HCT116 (cell line): ENCODE measurements around the gene B4GALT4. TPM values are rescaled to one million over a fixed set of nuclear protein-coding genes. Genes with fewer than 3 reads are reported as not detected.

ENCODE experiments used
- ATAC-seq: fragments of 200-7000 bp; cut with Tn5 transposase; 2 replicates; pipeline ENCODE4 v1.9.1; 2020; ENCODE audit warnings: mild to moderate bottlenecking, moderate library complexity
- BruUV-seq: library from RNA; stranded (reverse); fragments of 400-500 nt; replicated peaks from 2 replicates; lab custom pipeline; 2021; lab: Mats Ljungman, UMichigan
- CTCF ChIA-PET: fragments of 300-600 bp; sonication (Branson Sonifier 250); formaldehyde crosslinking; loops from one replicate; lab custom pipeline; 2021; ENCODE audit warnings: antibody characterized with exemption; lab: Charles Lee
- POLR2A ChIA-PET: fragments of 300-600, 350-600 bp; sonication (Branson Sonifier 250); formaldehyde crosslinking; loops from one replicate; lab custom pipeline; 2021; ENCODE audit warnings: antibody characterized with exemption; lab: Charles Lee
- RAD21 ChIA-PET, 2 experiments: fragments of 300-600 bp; sonication (Branson Sonifier 250); formaldehyde crosslinking; loops; one replicate each; lab custom pipeline; 2023; ENCODE audit warnings: low total read pairs in 2 of 2; ENCODE audit not compliant: uncharacterized antibody in 2 of 2, unreplicated experiment in 2 of 2, low non-redundant PET in 1 of 2; lab: Charles Lee
- DNase-seq: peaks from one replicate; pipeline ENCODE4 v3.0.0-alpha.2; 2010; ENCODE audit warnings: low read depth, low spot score
- H2AFZ ChIP-seq: fragments of 200-600 bp; shearing (Covaris generic), sonication (generic); 2 replicates; pipeline ENCODE4 v1.6.1; 2017; ENCODE audit warnings: low read depth, mixed run types, mixed read lengths, antibody characterized with exemption, low read length; ENCODE audit not compliant: poor library complexity, severe bottlenecking
- H3K27ac ChIP-seq: 2 replicates; pipeline ENCODE4 v1.5.1; 2012; ENCODE audit warnings: low read depth, low read length
- H3K27me3 ChIP-seq: fragments of 200-600 bp; sonication (generic); 2 replicates; pipeline ENCODE4 v1.6.1; 2016; ENCODE audit warnings: mixed run types, low read length, mixed read lengths; ENCODE audit not compliant: insufficient read depth
- H3K36me3 ChIP-seq, 2 experiments: fragments of 200-500 bp in 1 of 2; fragments of 200-600 bp in 1 of 2; sonication (Bioruptor generic) in 1 of 2; sonication (generic) in 1 of 2; 2 replicates each; pipeline versions ENCODE4 v1.5.1 to v1.6.1; 2014 to 2016; ENCODE audit warnings: low read length in 2 of 2, inconsistent platforms in 1 of 2, mixed read lengths in 1 of 2, mixed run types in 1 of 2; ENCODE audit not compliant: insufficient read depth in 2 of 2, control insufficient read depth in 1 of 2
- H3K4me1 ChIP-seq, 2 experiments: fragments of 200-600 bp in 1 of 2; sonication (generic) in 1 of 2; 2 replicates each; pipeline versions ENCODE4 v1.5.1 to v1.6.1; 2012 to 2017; ENCODE audit warnings: low read length in 2 of 2, inconsistent platforms in 1 of 2, mild to moderate bottlenecking in 1 of 2, mixed read lengths in 1 of 2, mixed run types in 1 of 2, moderate library complexity in 1 of 2; ENCODE audit not compliant: insufficient read depth in 2 of 2, control insufficient read depth in 1 of 2
- H3K4me2 ChIP-seq: fragments of 200-600 bp; sonication (generic); 2 replicates; pipeline ENCODE4 v1.6.1; 2017; ENCODE audit warnings: mixed run types, low read length, mixed read lengths
- H3K4me3 ChIP-seq, 2 experiments: fragments of 200-600 bp in 1 of 2; sonication (generic) in 1 of 2; replicated peaks in 1 of 2; 2 replicates each; pipeline ENCODE4 v1.5.1; 2011 to 2016; ENCODE audit warnings: low read length in 2 of 2, control low read depth in 1 of 2, low read depth in 1 of 2, mild to moderate bottlenecking in 1 of 2, mixed read lengths in 1 of 2, mixed run types in 1 of 2
- H3K79me2 ChIP-seq: fragments of 200-600 bp; sonication (generic); 2 replicates; pipeline ENCODE4 v1.6.1; 2017; ENCODE audit warnings: mild to moderate bottlenecking, mixed run types, low read length, moderate library complexity, mixed read lengths; ENCODE audit not compliant: insufficient read depth
- H3K9ac ChIP-seq: fragments of 200-600 bp; sonication (generic); 2 replicates; pipeline ENCODE4 v1.6.1; 2016; ENCODE audit warnings: low read length, mixed read lengths
- H3K9me2 ChIP-seq: fragments of 200-600 bp; sonication (generic), shearing (Covaris generic); 2 replicates; pipeline ENCODE4 v1.6.1; 2017; ENCODE audit warnings: mixed run types, mild to moderate bottlenecking, moderate library complexity; ENCODE audit not compliant: insufficient read depth
- H3K9me3 ChIP-seq, 2 experiments: fragments of 200-500 bp in 1 of 2; fragments of 200-600 bp in 1 of 2; sonication (Bioruptor generic) in 1 of 2; sonication (generic) in 1 of 2; 2 replicates each; pipeline ENCODE4 v1.6.1; 2014 to 2017; ENCODE audit warnings: low read length in 2 of 2, mixed read lengths in 2 of 2, inconsistent platforms in 1 of 2, low read depth in 1 of 2, mild to moderate bottlenecking in 1 of 2, mixed run types in 1 of 2, moderate library complexity in 1 of 2; ENCODE audit not compliant: control insufficient read depth in 1 of 2, insufficient read depth in 1 of 2
- H4K20me1 ChIP-seq: fragments of 200-600 bp; sonication (generic), shearing (Covaris generic); 2 replicates; pipeline ENCODE4 v1.6.1; 2017; ENCODE audit warnings: mixed run types, mild to moderate bottlenecking, moderate library complexity; ENCODE audit not compliant: insufficient read depth
- CBX3 ChIP-seq: IDR thresholded peaks from 2 replicates; pipeline ENCODE4 v1.6.1; 2012; ENCODE audit warnings: low read depth
- CEBPB ChIP-seq: IDR thresholded peaks from 2 replicates; pipeline ENCODE4 v1.6.1; 2012; ENCODE audit warnings: low read depth
- CTCF ChIP-seq, 3 experiments: fragments of 200-600 bp in 1 of 3; sonication (generic) in 1 of 3; IDR thresholded peaks in 2 of 3; conservative IDR thresholded peaks in 1 of 3; 2 replicates each; pipeline ENCODE4 v1.5.1; 2012 to 2017; ENCODE audit warnings: low read depth in 2 of 3, low read length in 2 of 3, antibody characterized with exemption in 1 of 3, borderline replicate concordance in 1 of 3, control low read depth in 1 of 3, mild to moderate bottlenecking in 1 of 3, mixed read lengths in 1 of 3, mixed run types in 1 of 3, moderate library complexity in 1 of 3; ENCODE audit not compliant: insufficient read depth in 1 of 3
- EGR1 ChIP-seq: IDR thresholded peaks from 2 replicates; pipeline ENCODE4 v1.6.1; 2012; ENCODE audit warnings: low read depth
- ELF1 ChIP-seq: IDR thresholded peaks from 2 replicates; pipeline ENCODE4 v1.6.1; 2012; ENCODE audit warnings: low read depth, borderline replicate concordance
- EZH2 ChIP-seq: fragments of 200-600 bp; sonication (generic); IDR thresholded peaks from 2 replicates; pipeline ENCODE4 v1.6.1; 2017; ENCODE audit warnings: antibody characterized with exemption, mixed run types
- FOSL1 ChIP-seq: IDR thresholded peaks from 2 replicates; pipeline ENCODE4 v1.6.1; 2012; ENCODE audit warnings: low read depth
- JUND ChIP-seq: IDR thresholded peaks from 2 replicates; pipeline ENCODE4 v1.6.1; 2012
- POLR2A ChIP-seq: IDR thresholded peaks from 2 replicates; pipeline ENCODE4 v1.7.0; 2011; ENCODE audit warnings: borderline replicate concordance; ENCODE audit not compliant: insufficient read depth, insufficient read length; ENCODE audit errors: extremely low read depth
- POLR2AphosphoS5 ChIP-seq: IDR thresholded peaks from 2 replicates; pipeline ENCODE4 v1.6.1; 2011; ENCODE audit warnings: mild to moderate bottlenecking, low read depth, low read length, moderate library complexity
- RAD21 ChIP-seq: IDR thresholded peaks from 2 replicates; pipeline ENCODE4 v1.6.1; 2012; ENCODE audit warnings: low read depth, mild to moderate bottlenecking
- SIN3A ChIP-seq: IDR thresholded peaks from 2 replicates; pipeline ENCODE4 v1.6.1; 2012; ENCODE audit warnings: low read depth
- SP1 ChIP-seq: IDR thresholded peaks from 2 replicates; pipeline ENCODE4 v1.6.1; 2012; ENCODE audit warnings: low read depth
- SRF ChIP-seq: IDR thresholded peaks from 2 replicates; pipeline ENCODE4 v1.6.1; 2012; ENCODE audit warnings: low read depth
- TCF7L2 ChIP-seq: IDR thresholded peaks from 2 replicates; pipeline ENCODE4 v1.7.0; 2011; ENCODE audit warnings: borderline replicate concordance, inconsistent platforms; ENCODE audit not compliant: insufficient read depth, insufficient read length; ENCODE audit errors: extremely low read depth
- YY1 ChIP-seq: IDR thresholded peaks from 2 replicates; pipeline ENCODE4 v1.6.1; 2011; ENCODE audit warnings: low read length, low read depth, moderate library complexity, mild to moderate bottlenecking; ENCODE audit not compliant: insufficient replicate concordance; ENCODE audit errors: extremely low read depth
- ZFX ChIP-seq: fragments of 450-650 bp; IDR thresholded peaks from 2 replicates; pipeline ENCODE4 v1.6.1; 2017
- ZNF274 ChIP-seq: fragments of 200-500 bp; sonication (Bioruptor generic); IDR thresholded peaks from 2 replicates; pipeline ENCODE4 v1.6.1; 2014; ENCODE audit warnings: mild to moderate bottlenecking, low read depth, low read length, inconsistent platforms
- intact Hi-C: fragments of 100-400 bp; cut with micrococcal nuclease; formaldehyde crosslinking; loops from 2 replicates; pipeline ENCODE4 v1.10.0; 2022
- total RNA-seq: library from RNA; stranded (reverse); gene quantifications from one replicate; pipeline ENCODE4 v1.2.1, GENCODE V29; 2021; ENCODE audit not compliant: unreplicated experiment
- TF ChIP-seq, protein P1 (sequence below): IDR thresholded peaks from 2 replicates; pipeline ENCODE4 v1.6.1; 2012; ENCODE audit warnings: low read depth
- TF ChIP-seq, protein P2 (sequence below): IDR thresholded peaks from 2 replicates; pipeline ENCODE4 v1.6.1; 2012

The B4GALT4 gene
- total RNA-seq, 1 experiment from 2014 or later, result 15.9 TPM

- no peak for TF ChIP-seq YY1
These were observed 67.4 kb downstream of the B4GALT4 start, which contains the start of gene UPK1B (continued) for GRCh38 chr3:119173325-119173724.

DNA sequence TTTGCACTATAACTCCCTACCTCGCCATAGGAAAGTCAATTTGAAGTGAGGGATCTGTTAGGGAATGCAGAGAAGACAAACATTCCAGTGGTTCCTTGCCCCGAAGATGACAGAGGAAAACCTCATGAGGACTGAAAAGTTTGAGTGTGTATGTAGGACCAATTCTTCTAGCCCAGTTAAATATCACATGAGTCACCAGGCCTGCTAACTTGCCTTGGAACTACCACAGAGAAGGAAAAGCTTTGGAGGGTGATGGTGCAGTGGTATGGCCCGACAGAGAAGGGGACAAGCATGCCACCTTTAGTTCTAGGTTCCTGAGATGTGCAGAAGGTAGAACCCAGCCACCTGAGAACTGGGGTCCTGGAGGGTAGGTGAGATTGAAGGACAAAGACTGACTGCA lies 69.9 kb downstream of the B4GALT4 start:
- H3K4me3 ChIP-seq, result no peak overlapping the region
- intact Hi-C loops, result no loop called here
- ChIA-PET POLR2A (no interaction called here), CTCF (interaction anchor here (0.5 kb wide), 1 partner anchor 286 kb away, joined by 3 read pairs; no protein-coding TSS in a partner anchor), RAD21 (no interaction called here)
- no peaks in the 10 kb centered on the region for H3K4me1 ChIP-seq
- H3K9me2 ChIP-seq, result no peaks in the 10 kb centered on the region
- no peaks in the 10 kb centered on the region for H4K20me1 ChIP-seq
- H3K9me3 ChIP-seq, result no peaks in the 10 kb centered on the region
- no TSS peak for BruUV-seq
- TF ChIP-seq SRF (no peak), CBX3 (no peak), SIN3A (no peak), CTCF (IDR thresholded peaks at IDR 0.05 in 2 of 3, conservative IDR thresholded peaks at IDR 0.05 in 1 of 3; ENCODE audit: borderline replicate concordance in 1 of 3, insufficient read depth in 1 of 3, low read depth in 2 of 3, low read length in 2 of 3) (no peak), ZFX (no peak), FOSL1 (no peak), TCF7L2 (no peak), SP1 (no peak), JUND (no peak), EZH2 (no peak), ZNF274 (no peak), YY1 (no peak), EGR1 (no peak), POLR2A (no peak), RAD21 (no peak), ELF1 (no peak), CEBPB (no peak), POLR2AphosphoS5 (no peak)
- TF ChIP-seq, protein P1, sequence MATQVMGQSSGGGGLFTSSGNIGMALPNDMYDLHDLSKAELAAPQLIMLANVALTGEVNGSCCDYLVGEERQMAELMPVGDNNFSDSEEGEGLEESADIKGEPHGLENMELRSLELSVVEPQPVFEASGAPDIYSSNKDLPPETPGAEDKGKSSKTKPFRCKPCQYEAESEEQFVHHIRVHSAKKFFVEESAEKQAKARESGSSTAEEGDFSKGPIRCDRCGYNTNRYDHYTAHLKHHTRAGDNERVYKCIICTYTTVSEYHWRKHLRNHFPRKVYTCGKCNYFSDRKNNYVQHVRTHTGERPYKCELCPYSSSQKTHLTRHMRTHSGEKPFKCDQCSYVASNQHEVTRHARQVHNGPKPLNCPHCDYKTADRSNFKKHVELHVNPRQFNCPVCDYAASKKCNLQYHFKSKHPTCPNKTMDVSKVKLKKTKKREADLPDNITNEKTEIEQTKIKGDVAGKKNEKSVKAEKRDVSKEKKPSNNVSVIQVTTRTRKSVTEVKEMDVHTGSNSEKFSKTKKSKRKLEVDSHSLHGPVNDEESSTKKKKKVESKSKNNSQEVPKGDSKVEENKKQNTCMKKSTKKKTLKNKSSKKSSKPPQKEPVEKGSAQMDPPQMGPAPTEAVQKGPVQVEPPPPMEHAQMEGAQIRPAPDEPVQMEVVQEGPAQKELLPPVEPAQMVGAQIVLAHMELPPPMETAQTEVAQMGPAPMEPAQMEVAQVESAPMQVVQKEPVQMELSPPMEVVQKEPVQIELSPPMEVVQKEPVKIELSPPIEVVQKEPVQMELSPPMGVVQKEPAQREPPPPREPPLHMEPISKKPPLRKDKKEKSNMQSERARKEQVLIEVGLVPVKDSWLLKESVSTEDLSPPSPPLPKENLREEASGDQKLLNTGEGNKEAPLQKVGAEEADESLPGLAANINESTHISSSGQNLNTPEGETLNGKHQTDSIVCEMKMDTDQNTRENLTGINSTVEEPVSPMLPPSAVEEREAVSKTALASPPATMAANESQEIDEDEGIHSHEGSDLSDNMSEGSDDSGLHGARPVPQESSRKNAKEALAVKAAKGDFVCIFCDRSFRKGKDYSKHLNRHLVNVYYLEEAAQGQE, result no peak
- TF ChIP-seq, protein P2, sequence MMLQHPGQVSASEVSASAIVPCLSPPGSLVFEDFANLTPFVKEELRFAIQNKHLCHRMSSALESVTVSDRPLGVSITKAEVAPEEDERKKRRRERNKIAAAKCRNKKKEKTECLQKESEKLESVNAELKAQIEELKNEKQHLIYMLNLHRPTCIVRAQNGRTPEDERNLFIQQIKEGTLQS, result no peak
- no peak for ATAC-seq
- no peak for DNase-seq
- no peak overlapping the region for H3K27ac ChIP-seq
- no peak overlapping the region for H3K9ac ChIP-seq
- H3K27me3 ChIP-seq, result no peaks in the 10 kb centered on the region
- H3K36me3 ChIP-seq, result no peaks in the 10 kb centered on the region
- H3K4me2 ChIP-seq, result no peak overlapping the region
- no peaks in the 10 kb centered on the region for H3K79me2 ChIP-seq
- no peak overlapping the region for H2AFZ ChIP-seq
